GM19240 (cell line): Measurements from ENCODE around the gene LRTM1.

Experiments used
- DNase-seq: peaks from one replicate; pipeline ENCODE4 v3.0.0; 2011; ENCODE audit warnings: low spot score; ENCODE audit not compliant: insufficient read length

Gene LRTM1

GRCh38 chr3:54940971-54941370, 13.1 kb upstream of the LRTM1 start:
- DNase-seq: no peak

GRCh38 chr3:54939557-54940300, 11.9 kb upstream of the LRTM1 start:
- DNase-seq: no peak

GRCh38 chr3:54936561-54936960, 8.7 kb upstream of the LRTM1 start:
- DNase-seq: no peak

- DNase-seq: no peak
Observed at GRCh38 chr3:54935869-54936268, 8.0 kb upstream of the LRTM1 start.

GRCh38 chr3:54932606-54933005, 4.7 kb upstream of the LRTM1 start:
- no peak for DNase-seq

GRCh38 chr3:54931182-54931581, 3.3 kb upstream of the LRTM1 start:
- DNase-seq: no peak

GRCh38 chr3:54918516-54918915, 9.3 kb downstream of the LRTM1 start:
- DNase-seq: no peak

GRCh38 chr3:54917862-54918261, 10.0 kb downstream of the LRTM1 start:
- no peak for DNase-seq

- DNase-seq: no peak
Observed at GRCh38 chr3:54917174-54917573, 10.7 kb downstream of the LRTM1 start.

- no peak for DNase-seq
Observed at GRCh38 chr3:54916732-54917131, 11.1 kb downstream of the LRTM1 start.

- no peak for DNase-seq
Observed at GRCh38 chr3:54915976-54916375, 11.9 kb downstream of the LRTM1 start.

GRCh38 chr3:54915181-54915580, 12.7 kb downstream of the LRTM1 start:
- no peak for DNase-seq

GRCh38 chr3:54914180-54914579, 13.7 kb downstream of the LRTM1 start:
- no peak for DNase-seq

GRCh38 chr3:54909191-54909590, 18.7 kb downstream of the LRTM1 start:
- no peak for DNase-seq

GRCh38 chr3:54906763-54907162, 21.1 kb downstream of the LRTM1 start:
- DNase-seq: no peak

- no peak for DNase-seq
Observed at GRCh38 chr3:54905920-54906319, 21.9 kb downstream of the LRTM1 start.

- no peak for DNase-seq
Observed at GRCh38 chr3:54905261-54905888, 22.5 kb downstream of the LRTM1 start.

GRCh38 chr3:54901906-54902685, 25.8 kb downstream of the LRTM1 start:
- no peak for DNase-seq

- DNase-seq: no peak
Observed at GRCh38 chr3:54900838-54901591, 26.8 kb downstream of the LRTM1 start.

- no peak for DNase-seq
Observed at GRCh38 chr3:54899273-54899672, 28.6 kb downstream of the LRTM1 start.

- DNase-seq: no peak
Observed at GRCh38 chr3:54897028-54897711, 30.7 kb downstream of the LRTM1 start.
